Peyer's patch (tissue), 4 donors: ENCODE results near the gene TMEM232. TPM values are rescaled to one million over a fixed set of nuclear protein-coding genes. Genes with fewer than 3 reads are reported as not detected.

Experiments
- DNase-seq, 3 donors: peaks; one replicate each; pipeline ENCODE4 v3.0.0-alpha.2; 2017 to 2019
- H3K27ac ChIP-seq, 4 donors: fragments of 200-600 bp; sonication (generic); one replicate each; pipeline ENCODE4 v1.5.1; 2016 to 2019
- H3K27me3 ChIP-seq, 2 donors: fragments of 200-600 bp; sonication (generic); one replicate each; pipeline ENCODE4 v1.5.1; 2019
- H3K36me3 ChIP-seq, 3 donors: fragments of 200-600 bp; sonication (generic); one replicate each; pipeline ENCODE4 v1.5.1; 2016 to 2019
- H3K4me1 ChIP-seq, 4 donors: fragments of 200-600 bp; sonication (generic); one replicate each; pipeline ENCODE4 v1.5.1; 2016 to 2019
- H3K4me3 ChIP-seq, 4 donors: fragments of 200-600 bp; sonication (generic); 1 replicate in 3 of 4; 2 replicates in 1 of 4; pipeline ENCODE4 v1.5.1; 2016 to 2019; ENCODE audit warnings: mild to moderate bottlenecking in 1 of 4
- H3K9me3 ChIP-seq, 4 donors: fragments of 200-600 bp; sonication (generic); one replicate each; pipeline ENCODE4 v1.5.1; 2016 to 2019; ENCODE audit warnings: mild to moderate bottlenecking in 1 of 4
- CTCF ChIP-seq, 6 experiments: fragments of 450-650 bp in 4 of 6; fragments of 200-600 bp in 2 of 6; sonication (generic) in 1 of 6; IDR thresholded peaks; one replicate each; pipeline ENCODE4 v1.5.1; 2017 to 2019; ENCODE audit warnings: antibody characterized with exemption in 6 of 6, mild to moderate bottlenecking in 3 of 6, moderate library complexity in 1 of 6
- POLR2A ChIP-seq, 2 donors: fragments of 450-650 bp; IDR thresholded peaks; one replicate each; pipeline ENCODE4 v1.5.1; 2017; ENCODE audit warnings: antibody characterized with exemption in 2 of 2, mild to moderate bottlenecking in 2 of 2, moderate library complexity in 2 of 2
- total RNA-seq, 4 donors: library from RNA; depleted of rRNA; stranded (reverse); fragments of >200 nt; gene quantifications; one replicate each; pipeline ENCODE4 v1.1.0, GENCODE V29; 2016

Gene TMEM232
- total RNA-seq, 4 donors from 2014 or later, result 1.1 to 5.5 (median 3.3) TPM

DNA sequence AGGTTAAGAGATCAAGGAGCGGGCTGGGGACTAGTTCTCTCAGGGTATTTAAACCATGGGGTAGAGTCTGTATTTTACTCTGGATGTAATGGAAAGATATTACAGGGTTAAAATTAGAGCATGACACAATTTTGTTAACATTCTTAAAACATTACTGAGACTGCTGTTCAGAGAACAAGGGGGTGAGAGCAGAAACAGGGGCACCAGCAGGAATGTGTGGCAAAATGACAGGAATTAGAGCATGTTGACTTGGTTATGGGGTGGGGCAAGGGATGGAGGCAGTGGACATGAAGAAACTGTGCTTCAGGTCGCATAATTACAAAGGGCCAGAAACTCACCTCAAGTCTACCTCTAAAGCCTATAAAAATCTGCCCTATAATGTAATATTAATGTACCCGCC is 75.0 kb downstream of the TMEM232 start:
- Histone ChIP-seq H3K27me3 (no peaks in the 10 kb centered on the region), H3K36me3 (no peaks in the 10 kb centered on the region), H3K4me3 (no peak overlapping the region), H3K27ac (no peak overlapping the region), H3K4me1 (no peaks in the 10 kb centered on the region), H3K9me3 (no peaks in the 10 kb centered on the region)
- TF ChIP-seq POLR2A (IDR thresholded peaks at IDR 0.05) (no peak), CTCF (IDR thresholded peaks at IDR 0.05) (no peak)
- DNase-seq, result no peak

DNA sequence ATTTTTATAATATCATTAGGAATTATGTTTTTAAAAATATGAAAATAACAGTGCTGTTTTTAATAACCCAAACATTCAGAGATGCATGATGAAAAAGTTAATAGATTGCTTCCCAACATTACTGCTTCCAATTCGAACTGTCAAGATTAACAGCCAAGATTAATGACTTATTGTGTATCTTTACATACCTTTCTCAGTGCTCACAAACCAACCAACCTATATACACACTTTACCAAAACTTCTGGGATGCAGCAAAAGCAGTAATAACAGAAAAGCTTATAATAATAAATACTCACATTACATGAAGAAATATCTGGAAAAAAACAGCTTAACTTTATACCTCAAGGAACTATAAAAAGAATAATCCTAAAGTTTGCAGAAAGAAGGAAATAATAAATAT is 82.1 kb downstream of the TMEM232 start:
- no peaks in the 10 kb centered on the region for H3K27me3 ChIP-seq
- H3K36me3 ChIP-seq, result no peaks in the 10 kb centered on the region
- H3K27ac ChIP-seq, result no peak overlapping the region
- no peak overlapping the region for H3K4me3 ChIP-seq
- H3K4me1 ChIP-seq, result no peaks in the 10 kb centered on the region
- no peaks in the 10 kb centered on the region for H3K9me3 ChIP-seq
- no peak for TF ChIP-seq POLR2A (IDR thresholded peaks at IDR 0.05)
- no peak for DNase-seq

- Histone ChIP-seq H3K4me1 (no peaks in the 10 kb centered on the region), H3K9me3 (no peaks in the 10 kb centered on the region), H3K36me3 (no peaks in the 10 kb centered on the region), H3K27ac (no peak overlapping the region), H3K27me3 (no peaks in the 10 kb centered on the region), H3K4me3 (no peak overlapping the region)
- TF ChIP-seq POLR2A (IDR thresholded peaks at IDR 0.05), result no peak
- no peak for TF ChIP-seq CTCF (IDR thresholded peaks at IDR 0.05)
- no peak for DNase-seq
Observed at GRCh38 chr5:110638970-110639902, 87.2 kb downstream of the TMEM232 start.

- no peaks in the 10 kb centered on the region for H3K4me1 ChIP-seq
- H3K4me3 ChIP-seq, result no peak overlapping the region
- no peaks in the 10 kb centered on the region for H3K36me3 ChIP-seq
- H3K27ac ChIP-seq, result no peak overlapping the region
- no peak for TF ChIP-seq CTCF (IDR thresholded peaks at IDR 0.05)
- no peak for TF ChIP-seq POLR2A (IDR thresholded peaks at IDR 0.05)
- H3K27me3 ChIP-seq, result no peaks in the 10 kb centered on the region
- no peaks in the 10 kb centered on the region for H3K9me3 ChIP-seq
- no peak for DNase-seq
Observed at GRCh38 chr5:110634475-110634874, 92.0 kb downstream of the TMEM232 start.

DNA sequence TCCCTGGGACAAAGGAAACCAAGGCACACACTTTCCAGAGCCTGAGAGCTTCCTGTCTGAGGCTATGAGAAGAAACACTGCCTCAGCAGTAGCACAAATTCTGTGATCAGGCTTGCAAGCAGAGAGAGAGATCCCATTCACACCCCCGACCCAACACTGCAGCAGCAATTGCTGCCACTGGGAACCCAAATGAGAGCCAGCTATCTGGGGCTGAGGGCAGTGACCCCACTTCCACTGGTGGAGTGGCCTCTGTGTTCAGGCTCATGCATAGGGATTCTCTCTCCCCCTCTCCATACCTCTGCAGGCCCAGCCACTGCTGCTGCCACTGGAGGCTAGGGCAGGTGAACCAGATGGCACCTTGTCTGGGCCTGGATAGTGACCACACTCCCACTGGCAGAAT is 95.2 kb downstream of the TMEM232 start:
- TF ChIP-seq CTCF (IDR thresholded peaks at IDR 0.05), result no peak
- no peak for TF ChIP-seq POLR2A (IDR thresholded peaks at IDR 0.05)

DNA sequence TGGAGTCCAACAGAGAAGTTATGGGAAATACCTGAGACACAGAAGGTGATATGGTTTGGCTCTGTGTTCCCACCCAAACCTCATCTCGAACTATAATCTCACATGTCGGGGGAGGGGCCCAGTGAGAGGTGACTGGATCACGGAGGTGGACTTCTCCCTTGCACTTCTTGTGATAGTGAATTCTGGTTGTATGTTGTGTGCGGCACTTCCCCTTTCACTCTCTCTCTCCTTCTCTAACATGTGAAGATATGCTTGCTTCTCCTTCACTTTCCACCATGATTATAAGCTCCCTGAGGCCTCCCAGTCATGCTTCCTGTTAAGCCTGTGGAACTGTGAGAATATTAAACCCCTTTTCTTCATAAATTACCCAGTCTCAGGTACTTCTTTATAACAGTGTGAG is 96.1 kb downstream of the TMEM232 start:
- Histone ChIP-seq H3K27me3 (no peaks in the 10 kb centered on the region), H3K4me1 (no peaks in the 10 kb centered on the region), H3K36me3 (no peaks in the 10 kb centered on the region), H3K9me3 (no peaks in the 10 kb centered on the region), H3K27ac (no peak overlapping the region), H3K4me3 (no peak overlapping the region)
- TF ChIP-seq CTCF (IDR thresholded peaks at IDR 0.05), result no peak
- no peak for TF ChIP-seq POLR2A (IDR thresholded peaks at IDR 0.05)
- no peak for DNase-seq

More for the DNA sequence above, 95.2 kb downstream of the TMEM232 start:
- Histone ChIP-seq H3K4me3 (no peak overlapping the region), H3K9me3 (no peaks in the 10 kb centered on the region), H3K27me3 (no peaks in the 10 kb centered on the region), H3K4me1 (no peaks in the 10 kb centered on the region), H3K27ac (no peak overlapping the region), H3K36me3 (no peaks in the 10 kb centered on the region)
- no peak for DNase-seq
